ENCODE measurements around the gene ABCD1. TPM values are rescaled to one million over a fixed set of nuclear protein-coding genes. Genes with fewer than 3 reads are reported as not detected.

The ABCD1 gene
- total and polyA plus RNA-seq, 4 donors = 4.0 to 10.8 (median 7.6) TPM

- Histone ChIP-seq H3K9me3 (ENCODE audit: control insufficient read depth in 4 of 4, low read length in 3 of 4) (no peaks in the 10 kb centered on the region), H3K9ac (ENCODE audit: low read depth in 1 of 2, low read length in 2 of 2) (no peak overlapping the region), H3K4me3 (ENCODE audit: low read depth in 1 of 3, low read length in 3 of 3) (no peak overlapping the region), H3K27ac (ENCODE audit: low read depth in 1 of 2, low read length in 2 of 2) (no peak overlapping the region), H3K27me3 (ENCODE audit: control insufficient read depth in 4 of 4, insufficient read depth in 4 of 4, low read length in 3 of 4) (no peaks in the 10 kb centered on the region), H3K36me3 (ENCODE audit: control insufficient read depth in 4 of 4, insufficient read depth in 3 of 4, low read depth in 1 of 4, low read length in 3 of 4) (peaks cover 0 to 23% (median 4%) of the 10 kb centered on the region in 4 donors), H3K4me1 (ENCODE audit: control insufficient read depth in 4 of 4, insufficient read depth in 4 of 4, low read length in 3 of 4) (no peaks in the 10 kb centered on the region)
- WGBS = 96% methylated on average over 12 of the region's 12 CpGs
- no peak for DNase-seq (ENCODE audit: low spot score)
- TF ChIP-seq TAF1 (conservative IDR thresholded peaks at IDR 0.05) (no peak), ATF3 (IDR thresholded peaks at IDR 0.05) (no peak), FOXA1 (IDR thresholded peaks at IDR 0.05) (no peak), CTCF (IDR thresholded peaks at IDR 0.05; ENCODE audit: low read depth, low read length, missing input control) (no peak), GABPA (IDR thresholded peaks at IDR 0.05 in 1 of 2, conservative IDR thresholded peaks at IDR 0.05 in 1 of 2) (no peak)
These were observed 22.9 kb upstream of the ABCD1 start for GRCh38 chrX:153701706-153702105.

GRCh38 chrX:153702336-153703035, 22.2 kb upstream of the ABCD1 start:
- WGBS = 87% methylated on average over 23 of the region's 23 CpGs
- peaks cover 0 to 23% (median 4%) of the 10 kb centered on the region in 4 donors for H3K36me3 ChIP-seq (ENCODE audit: control insufficient read depth in 4 of 4, insufficient read depth in 3 of 4, low read depth in 1 of 4, low read length in 3 of 4)

GRCh38 chrX:153703036-153703370, 21.7 kb upstream of the ABCD1 start:
- no peaks in the 10 kb centered on the region for H3K9me3 ChIP-seq (ENCODE audit: control insufficient read depth in 4 of 4, low read length in 3 of 4)
- DNase-seq (ENCODE audit: low spot score) = no peak
- H3K36me3 ChIP-seq (ENCODE audit: control insufficient read depth in 4 of 4, insufficient read depth in 3 of 4, low read depth in 1 of 4, low read length in 3 of 4) = peaks cover 0 to 23% (median 4%) of the 10 kb centered on the region in 4 donors
- H3K27ac ChIP-seq (ENCODE audit: low read depth in 1 of 2, low read length in 2 of 2) = no peak overlapping the region
- 87% methylated on average over 16 of the region's 16 CpGs for WGBS
- no peaks in the 10 kb centered on the region for H3K4me1 ChIP-seq (ENCODE audit: control insufficient read depth in 4 of 4, insufficient read depth in 4 of 4, low read length in 3 of 4)
- no peaks in the 10 kb centered on the region for H3K27me3 ChIP-seq (ENCODE audit: control insufficient read depth in 4 of 4, insufficient read depth in 4 of 4, low read length in 3 of 4)
- H3K9ac ChIP-seq (ENCODE audit: low read depth in 1 of 2, low read length in 2 of 2) = no peak overlapping the region
- TF ChIP-seq ZBTB33 (IDR thresholded peaks at IDR 0.05) (no peak), HNF4G (IDR thresholded peaks at IDR 0.05) (no peak), HNF4A (conservative IDR thresholded peaks at IDR 0.05) (no peak), SP1 (IDR thresholded peaks at IDR 0.05) (no peak), FOXA2 (IDR thresholded peaks at IDR 0.05) (no peak), RXRA (IDR thresholded peaks at IDR 0.05) (no peak), GABPA (IDR thresholded peaks at IDR 0.05 in 1 of 2, conservative IDR thresholded peaks at IDR 0.05 in 1 of 2) (no peak), TAF1 (conservative IDR thresholded peaks at IDR 0.05) (no peak), JUND (IDR thresholded peaks at IDR 0.05) (no peak)
- no peak overlapping the region for H3K4me3 ChIP-seq (ENCODE audit: low read depth in 1 of 3, low read length in 3 of 3)

More at GRCh38 chrX:153702336-153703035, 22.2 kb upstream of the ABCD1 start:
- no peak overlapping the region for H3K4me3 ChIP-seq (ENCODE audit: low read depth in 1 of 3, low read length in 3 of 3)
- H3K27ac ChIP-seq (ENCODE audit: low read depth in 1 of 2, low read length in 2 of 2) = no peak overlapping the region
- TF ChIP-seq GABPA (IDR thresholded peaks at IDR 0.05 in 1 of 2, conservative IDR thresholded peaks at IDR 0.05 in 1 of 2) (no peak), RXRA (IDR thresholded peaks at IDR 0.05) (no peak), HNF4A (conservative IDR thresholded peaks at IDR 0.05) (no peak), YY1 (IDR thresholded peaks at IDR 0.05) (no peak)
- no peak for DNase-seq (ENCODE audit: low spot score)
- no peaks in the 10 kb centered on the region for H3K9me3 ChIP-seq (ENCODE audit: control insufficient read depth in 4 of 4, low read length in 3 of 4)
- H3K9ac ChIP-seq (ENCODE audit: low read depth in 1 of 2, low read length in 2 of 2) = no peak overlapping the region
- H3K4me1 ChIP-seq (ENCODE audit: control insufficient read depth in 4 of 4, insufficient read depth in 4 of 4, low read length in 3 of 4) = no peaks in the 10 kb centered on the region
- H3K27me3 ChIP-seq (ENCODE audit: control insufficient read depth in 4 of 4, insufficient read depth in 4 of 4, low read length in 3 of 4) = no peaks in the 10 kb centered on the region

All from liver (tissue), 9 donors.